Anterior cingulate cortex (tissue), 58 donors: ENCODE data around the gene ANKRD6.
"Not testable (repeated sequence)": the region's sequence is repeated elsewhere in the genome, so short reads cannot be mapped to it uniquely, and the experiment has no call there.

Source experiments
- DNase-seq, 58 donors: peaks; one replicate each; lab custom pipeline; 2025; lab: John Stamatoyannopoulos, UW

ANKRD6 gene

GRCh38 chr6:89432875-89433251 is at the start of gene ANKRD6:
Gene ANKRD6 (plus strand): TSS chr6:89433152. CDS start chr6:89566977, 133,825 bp downstream.
- DNase-seq: peak in 48 of 58 donors; percentile 6 to 78 (median 36)

- DNase-seq: peak in 1 of 58 donors; percentile 30
Measured at GRCh38 chr6:89385156-89385667, 47.7 kb upstream of the ANKRD6 start.

- DNase-seq: no peak
Measured at GRCh38 chr6:89385846-89386245, 47.1 kb upstream of the ANKRD6 start.

- DNase-seq: peak in 2 of 58 donors; percentile 9 to 17
Measured at GRCh38 chr6:89386917-89387491, 45.9 kb upstream of the ANKRD6 start.

- no peak for DNase-seq
Measured at GRCh38 chr6:89387516-89388201, 45.3 kb upstream of the ANKRD6 start.

- no peak for DNase-seq
Measured at GRCh38 chr6:89388846-89389245, 44.1 kb upstream of the ANKRD6 start.

GRCh38 chr6:89392823-89393222 is 40.1 kb upstream of the ANKRD6 start:
- DNase-seq: no peak

- DNase-seq: no peak
Measured at GRCh38 chr6:89393659-89394058, 39.3 kb upstream of the ANKRD6 start.

GRCh38 chr6:89397884-89398283 is 35.1 kb upstream of the ANKRD6 start:
- DNase-seq: not testable (repeated sequence)

GRCh38 chr6:89398762-89399525 is 34.0 kb upstream of the ANKRD6 start:
- DNase-seq: no peak

GRCh38 chr6:89400050-89400449 is 32.9 kb upstream of the ANKRD6 start:
- no peak for DNase-seq

- peak in 5 of 58 donors; percentile 12 to 49 (median 26) for DNase-seq
Measured at GRCh38 chr6:89400912-89401399, 32.0 kb upstream of the ANKRD6 start.

- no peak for DNase-seq
Measured at GRCh38 chr6:89402776-89403175, 30.2 kb upstream of the ANKRD6 start.

- no peak for DNase-seq
Measured at GRCh38 chr6:89404512-89404911, 28.4 kb upstream of the ANKRD6 start.

- no peak for DNase-seq
Measured at GRCh38 chr6:89406141-89406540, 26.8 kb upstream of the ANKRD6 start.

GRCh38 chr6:89409461-89410035 is 23.4 kb upstream of the ANKRD6 start:
- no peak for DNase-seq

GRCh38 chr6:89410231-89410761 is 22.7 kb upstream of the ANKRD6 start:
- no peak for DNase-seq

- DNase-seq: no peak
Measured at GRCh38 chr6:89410788-89411144, 22.2 kb upstream of the ANKRD6 start.

GRCh38 chr6:89411145-89412070 is 21.5 kb upstream of the ANKRD6 start:
- peak in 31 of 58 donors; percentile 20 to 75 (median 58) for DNase-seq
